ENCODE data around the gene MAP4K2. TPM values are rescaled to one million over a fixed set of nuclear protein-coding genes. Genes with fewer than 3 reads are reported as not detected.
"Not testable (repeated sequence)": the region's sequence is repeated elsewhere in the genome, so short reads cannot be mapped to it uniquely, and the experiment has no call there.

MAP4K2 gene
- total RNA-seq, 1 donor from 2014 or later = 11.3 TPM

GRCh38 chr11:64826062-64826461, 23.0 kb upstream of the MAP4K2 start:
- ATAC-seq (no peak), DNase-seq (ENCODE audit: missing footprints) (no peak)
- intact Hi-C loops (cut with DNase I) = no loop called here

GRCh38 chr11:64823568-64824119, 20.6 kb upstream of the MAP4K2 start:
- intact Hi-C loops (cut with DNase I) = no loop called here
- no peak for DNase-seq (ENCODE audit: missing footprints)
- no peak for ATAC-seq

- intact Hi-C loops (cut with DNase I) = no loop called here
- ATAC-seq = no peak
Observed at GRCh38 chr11:64817476-64817875, 14.5 kb upstream of the MAP4K2 start.

GRCh38 chr11:64815433-64815832, 12.4 kb upstream of the MAP4K2 start:
- ATAC-seq; DNase-seq (ENCODE audit: missing footprints); intact Hi-C loops (cut with DNase I): not testable (repeated sequence)

More at GRCh38 chr11:64817476-64817875, 14.5 kb upstream of the MAP4K2 start:
- DNase-seq (ENCODE audit: missing footprints) = no peak

GRCh38 chr11:64814712-64815187, 11.7 kb upstream of the MAP4K2 start:
- DNase-seq (ENCODE audit: missing footprints) = no peak
- intact Hi-C loops (cut with DNase I) = no loop called here
- ATAC-seq = no peak

- intact Hi-C loops (cut with DNase I) = no loop called here
- no peak for ATAC-seq
- no peak for DNase-seq (ENCODE audit: missing footprints)
Observed at GRCh38 chr11:64813826-64814225, 10.8 kb upstream of the MAP4K2 start.

GRCh38 chr11:64810891-64811272, 7.9 kb upstream of the MAP4K2 start:
- DNase-seq (ENCODE audit: missing footprints) (no peak), ATAC-seq (peak; percentile 11)
- intact Hi-C loops (cut with DNase I) = no loop called here

GRCh38 chr11:64810271-64810890, 7.4 kb upstream of the MAP4K2 start, which contains the start of gene MEN1:
Gene MEN1, minus strand, starts transcription at chr11:64810551. Its CDS starts 442 bp downstream, at chr11:64810109.
- intact Hi-C loops (cut with DNase I) = no loop called here
- ATAC-seq (peak; percentile 99), DNase-seq (ENCODE audit: missing footprints) (peak; percentile 98)

- ATAC-seq (peak; percentile 1), DNase-seq (ENCODE audit: missing footprints) (no peak)
- intact Hi-C loops (cut with DNase I) = no loop called here
Observed at GRCh38 chr11:64809781-64810241, 6.8 kb upstream of the MAP4K2 start.

- peak; percentile 44 for DNase-seq (ENCODE audit: missing footprints)
- no peak for ATAC-seq
- intact Hi-C loops (cut with DNase I) = no loop called here
Observed at GRCh38 chr11:64805481-64805880, 2.5 kb upstream of the MAP4K2 start.

- ATAC-seq (no peak), DNase-seq (ENCODE audit: missing footprints) (peak; percentile 59)
Observed at GRCh38 chr11:64804346-64805210, 1.6 kb upstream of the MAP4K2 start.

GRCh38 chr11:64803846-64804345, 882 bp upstream of the MAP4K2 start:
- intact Hi-C loops (cut with DNase I) = no loop called here
- ATAC-seq (peak; percentile 18), DNase-seq (ENCODE audit: missing footprints) (no peak)

More at GRCh38 chr11:64804346-64805210, 1.6 kb upstream of the MAP4K2 start:
- intact Hi-C loops (cut with DNase I) = no loop called here

GRCh38 chr11:64802370-64803157, 450 bp downstream of the MAP4K2 start:
- DNase-seq (ENCODE audit: missing footprints) = peak; percentile 65
- intact Hi-C loops (cut with DNase I) = no loop called here
- no peak for ATAC-seq

- peak; percentile 49 for DNase-seq (ENCODE audit: missing footprints)
- intact Hi-C loops (cut with DNase I) = no loop called here
- no peak for ATAC-seq
Observed at GRCh38 chr11:64801561-64802369, 1.2 kb downstream of the MAP4K2 start.

- no peak for DNase-seq (ENCODE audit: missing footprints)
- ATAC-seq = no peak
- intact Hi-C loops (cut with DNase I) = no loop called here
Observed at GRCh38 chr11:64801158-64801464, 1.9 kb downstream of the MAP4K2 start.

- intact Hi-C loops (cut with DNase I) = no loop called here
- no peak for ATAC-seq
- DNase-seq (ENCODE audit: missing footprints) = peak; percentile 59
Observed at GRCh38 chr11:64800303-64801157, 2.5 kb downstream of the MAP4K2 start.

All from Right ventricle myocardium inferior (tissue), 1 donor.